GM10847 (cell line): ENCODE measurements around the gene RIMBP2.

ENCODE experiments used
- POLR2A ChIP-seq: IDR thresholded peaks from 2 replicates; pipeline ENCODE4 v1.6.1; 2011; ENCODE audit not compliant: insufficient read length; ENCODE audit errors: extremely low read depth

RIMBP2 gene

DNA sequence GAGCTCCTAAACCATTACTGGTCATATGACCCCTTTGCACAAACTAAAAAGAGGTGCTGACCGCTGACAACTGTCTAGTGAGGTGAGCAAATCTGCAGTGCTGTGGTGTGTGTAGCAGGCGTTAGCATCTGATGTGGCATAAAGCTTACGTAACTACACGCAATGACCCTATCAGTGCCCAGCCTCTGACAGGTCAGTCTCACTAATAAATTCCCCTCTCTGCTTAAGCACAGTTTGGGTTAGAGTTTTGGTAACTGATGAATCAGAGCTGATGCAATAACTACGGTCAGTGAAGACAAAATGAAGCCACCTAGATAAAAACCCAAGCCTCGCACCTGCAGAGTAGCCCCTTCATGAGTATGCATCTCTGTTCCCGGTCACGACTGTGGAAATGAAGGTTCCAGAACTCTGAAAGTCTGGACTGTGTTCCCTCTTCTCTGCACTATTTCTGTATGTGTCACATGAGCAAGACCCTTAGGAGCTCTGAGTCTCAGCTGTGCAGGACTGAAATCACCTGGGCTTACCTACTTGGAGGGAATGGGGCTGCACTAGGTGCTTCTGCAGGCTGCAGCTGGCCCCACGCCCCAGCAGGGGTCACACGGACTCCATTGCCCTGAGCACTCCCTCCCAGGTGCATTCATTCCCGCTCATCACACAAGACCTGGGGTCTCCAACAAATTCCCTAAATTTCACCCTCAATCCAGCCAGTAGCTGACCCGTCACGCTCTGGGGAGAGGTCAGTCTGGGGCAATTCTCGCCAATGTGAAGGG lies 54.4 kb downstream of the RIMBP2 start:
- no peak for TF ChIP-seq POLR2A

DNA sequence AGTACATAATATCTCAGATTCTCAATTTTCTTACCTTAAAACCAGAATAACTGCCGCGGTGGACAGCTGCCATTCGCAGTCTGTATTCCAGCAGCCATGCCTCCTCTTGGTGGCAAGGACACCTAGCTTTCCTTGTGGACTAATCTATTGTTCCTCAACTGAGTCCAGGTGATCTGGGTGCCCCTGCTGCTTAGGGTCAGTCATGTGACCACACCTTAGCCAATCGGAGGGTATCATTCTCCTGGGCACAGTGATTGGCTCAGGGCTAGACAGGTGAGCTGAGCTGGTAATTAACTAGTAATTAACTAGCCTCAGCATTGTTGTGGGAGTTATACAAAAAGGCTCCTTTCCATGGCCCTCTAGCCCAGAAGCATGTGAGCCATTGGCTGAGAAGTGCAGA lies 55.0 kb downstream of the RIMBP2 start:
- no peak for TF ChIP-seq POLR2A

DNA sequence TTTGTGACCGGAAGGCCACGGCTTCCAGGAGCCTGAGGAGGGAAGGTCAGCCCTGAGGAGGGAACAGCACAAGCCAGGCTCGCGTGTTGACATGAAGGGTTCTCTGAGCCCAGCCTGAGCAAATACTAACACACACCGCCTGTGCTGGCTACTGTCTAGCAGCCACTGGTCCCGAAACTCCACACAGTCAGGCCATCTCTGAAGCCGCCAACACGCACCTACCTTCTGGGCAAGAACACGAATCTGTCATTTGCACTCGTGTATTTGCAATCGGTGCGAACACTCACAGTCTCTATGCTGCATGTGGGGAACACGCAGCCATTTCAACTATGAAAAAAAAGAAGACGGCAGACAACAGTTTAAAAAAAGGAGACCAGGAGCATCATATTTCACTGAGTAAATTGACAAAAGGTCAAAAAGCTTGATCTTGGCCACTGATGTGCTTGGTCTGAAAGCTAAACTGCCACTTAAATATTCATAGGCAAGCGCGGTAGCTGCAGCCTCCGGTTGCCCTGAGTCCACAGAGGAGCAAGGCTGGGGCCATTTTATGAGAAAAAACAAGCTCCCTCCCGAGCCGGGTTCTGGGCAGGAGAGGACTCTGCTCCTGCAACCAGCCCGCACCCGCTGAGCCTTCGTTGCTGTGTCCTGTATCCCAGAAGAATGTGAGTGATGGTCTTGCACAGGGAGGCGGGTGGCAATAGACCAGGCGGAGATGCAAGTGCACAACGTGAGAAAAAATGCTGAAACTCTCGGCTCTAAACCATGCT lies 57.8 kb downstream of the RIMBP2 start:
- TF ChIP-seq POLR2A = no peak

DNA sequence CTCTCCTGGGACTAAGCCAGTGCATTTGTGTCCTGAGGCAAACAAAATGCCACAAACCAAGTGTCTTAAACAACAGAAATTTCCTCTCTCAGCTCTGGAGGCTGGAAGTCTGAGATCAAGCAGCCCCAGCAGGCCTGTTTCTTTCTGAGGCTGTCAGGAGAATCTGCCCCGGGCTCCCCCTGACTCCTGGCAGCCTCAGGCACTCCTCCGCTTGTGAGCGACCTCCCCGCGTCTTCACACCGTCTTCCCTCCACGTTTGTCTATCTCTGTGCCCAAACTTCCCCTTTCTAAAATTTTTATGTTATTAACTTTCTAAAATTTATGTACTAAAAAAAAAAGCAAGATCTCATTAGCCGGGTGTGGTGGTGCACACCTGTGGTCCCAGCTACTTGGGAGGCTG lies 59.7 kb downstream of the RIMBP2 start:
- no peak for TF ChIP-seq POLR2A

GRCh38 chr12:130655881-130656280 lies 60.2 kb downstream of the RIMBP2 start:
- no peak for TF ChIP-seq POLR2A

- no peak for TF ChIP-seq POLR2A
Measured at GRCh38 chr12:130655010-130655409, 61.1 kb downstream of the RIMBP2 start.

- TF ChIP-seq POLR2A = no peak
Measured at GRCh38 chr12:130651188-130651959, 64.7 kb downstream of the RIMBP2 start.

DNA sequence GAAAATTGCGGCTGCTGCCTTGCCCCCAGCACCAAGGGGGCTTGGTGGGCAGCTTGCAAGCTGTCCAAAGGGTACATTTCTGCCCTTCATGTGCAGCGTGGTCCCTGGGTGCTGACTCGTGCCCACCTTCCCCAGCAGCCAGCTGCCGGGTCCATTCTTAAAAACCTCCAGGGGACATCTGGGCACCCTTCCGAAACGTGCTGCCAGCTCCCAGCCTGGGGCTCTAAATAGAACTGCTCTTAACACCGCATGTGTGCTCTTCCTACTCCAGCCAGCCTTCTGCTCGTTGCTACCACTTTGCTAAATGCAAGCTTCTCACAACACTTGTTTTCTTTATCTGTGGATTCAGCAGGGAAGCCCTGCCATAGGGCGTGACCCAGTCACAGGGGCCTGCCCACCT lies 66.0 kb downstream of the RIMBP2 start:
- TF ChIP-seq POLR2A = no peak

GRCh38 chr12:130649101-130650045 lies 66.7 kb downstream of the RIMBP2 start:
- no peak for TF ChIP-seq POLR2A

GRCh38 chr12:130647814-130648213 lies 68.3 kb downstream of the RIMBP2 start:
- no peak for TF ChIP-seq POLR2A

DNA sequence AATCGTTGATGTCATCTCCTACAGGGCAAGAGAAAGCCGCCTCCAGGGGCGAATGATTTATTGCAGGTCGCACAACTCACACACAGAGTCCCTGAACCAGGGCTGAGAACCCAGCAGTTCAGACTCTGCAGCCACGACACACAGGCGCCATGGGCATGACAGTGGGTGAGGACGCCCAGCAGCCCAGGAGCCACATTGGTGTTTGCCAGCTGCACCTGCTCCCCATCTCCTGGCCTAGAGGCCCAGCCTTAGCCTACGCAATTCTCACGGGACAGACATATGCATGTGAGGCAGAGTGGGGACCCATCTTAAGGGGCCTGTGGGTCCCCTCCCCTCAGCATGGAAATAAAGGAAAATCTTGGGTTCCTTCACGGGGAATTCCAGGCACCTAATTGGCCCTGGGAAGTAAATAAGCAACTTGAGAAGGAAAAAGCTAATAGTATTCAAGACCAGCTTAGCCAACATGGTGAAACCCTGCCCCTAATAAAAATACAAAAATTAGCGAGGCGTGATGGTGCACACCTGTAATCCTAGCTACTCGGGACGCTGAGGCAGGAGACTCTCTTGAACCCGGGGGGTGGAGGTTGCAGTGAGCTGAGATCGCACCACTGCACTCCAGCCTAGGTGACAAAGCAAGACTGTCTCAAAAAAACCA lies 69.3 kb downstream of the RIMBP2 start:
- TF ChIP-seq POLR2A = no peak

DNA sequence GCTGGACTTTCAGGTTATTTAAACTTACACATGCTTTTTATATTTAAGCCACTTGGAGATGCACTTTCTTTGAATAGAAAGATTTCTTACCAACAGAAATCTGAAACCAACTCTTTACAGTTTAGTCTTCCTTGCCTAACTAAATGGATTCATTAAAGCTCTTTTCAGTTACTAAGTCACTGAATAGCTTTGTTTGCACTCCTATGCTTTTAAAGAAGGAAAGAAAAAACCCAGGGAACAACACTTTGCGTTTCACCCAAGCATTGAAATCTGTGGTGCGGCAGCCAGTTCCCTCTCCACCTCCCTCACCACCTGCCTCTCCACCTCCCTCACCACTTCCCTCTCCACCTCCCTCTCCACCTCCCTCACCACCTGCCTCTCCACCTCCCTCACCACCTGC lies 70.3 kb downstream of the RIMBP2 start:
- TF ChIP-seq POLR2A = no peak

- no peak for TF ChIP-seq POLR2A
Measured at GRCh38 chr12:130644566-130644965, 71.5 kb downstream of the RIMBP2 start.

DNA sequence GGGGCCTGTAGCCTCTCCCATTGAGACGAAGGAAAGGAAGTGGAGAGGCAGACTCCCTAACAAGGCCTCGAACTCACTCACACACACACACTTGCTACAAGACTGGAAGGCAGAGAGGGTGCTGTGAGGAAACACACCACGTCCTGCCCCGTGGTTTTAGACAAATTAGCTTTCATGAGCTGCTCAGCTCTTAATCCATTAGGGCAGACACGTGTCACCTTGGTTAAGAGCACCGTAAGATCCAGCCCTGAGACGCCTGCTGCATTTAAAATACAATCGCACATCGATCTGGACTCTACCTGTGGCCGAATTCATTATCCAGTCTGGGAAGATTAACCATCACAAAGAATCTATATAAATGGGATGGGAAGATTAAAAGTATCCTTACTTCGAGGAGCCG lies 72.0 kb downstream of the RIMBP2 start:
- TF ChIP-seq POLR2A = no peak

DNA sequence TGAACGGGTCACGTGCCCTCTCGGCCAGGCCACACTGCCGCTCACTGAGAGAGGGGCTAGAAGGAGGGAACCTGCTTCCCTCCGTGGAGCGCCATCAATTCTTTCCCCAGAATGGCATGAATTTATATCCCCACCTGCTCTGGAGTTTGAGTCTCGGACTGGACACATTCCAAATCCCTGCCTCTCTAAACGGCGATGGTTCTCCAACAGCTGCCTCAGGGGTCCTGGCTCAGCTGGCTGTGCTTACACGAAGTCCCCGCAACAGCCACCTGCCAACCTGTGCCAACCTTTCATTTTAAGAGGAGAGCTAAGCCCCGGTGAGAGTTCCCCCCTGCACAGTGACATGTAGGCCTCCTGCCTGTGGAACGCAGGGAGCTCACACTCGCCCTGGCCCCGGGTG lies 73.2 kb downstream of the RIMBP2 start:
- no peak for TF ChIP-seq POLR2A
